Endothelial cell of umbilical vein (primary cell): ENCODE data around the gene GALNT3.

Experiments used
- EZH2 ChIP-seq: IDR thresholded peaks from 2 replicates; pipeline ENCODE4 v1.6.1; 2012; ENCODE audit warnings: borderline replicate concordance, low read depth, mild to moderate bottlenecking, moderate library complexity, low read length, inconsistent platforms; ENCODE audit not compliant: severe bottlenecking
- FOS ChIP-seq: IDR thresholded peaks from 2 replicates; pipeline ENCODE4 v1.6.1; 2011; ENCODE audit warnings: mild to moderate bottlenecking, low read length, moderate library complexity, borderline replicate concordance; ENCODE audit not compliant: insufficient read depth
- GATA2 ChIP-seq: IDR thresholded peaks from 2 replicates; pipeline ENCODE4 v1.7.0; 2011; ENCODE audit warnings: low read depth, mild to moderate bottlenecking, moderate library complexity, mixed read lengths, low read length; ENCODE audit not compliant: insufficient read length, insufficient read depth
- JUN ChIP-seq: IDR thresholded peaks from 2 replicates; pipeline ENCODE4 v1.6.1; 2011; ENCODE audit warnings: borderline replicate concordance, low read depth; ENCODE audit not compliant: insufficient read length, insufficient read depth
- POLR2A ChIP-seq: IDR thresholded peaks from 2 replicates; pipeline ENCODE4 v1.6.1; 2012; ENCODE audit warnings: low read depth, mild to moderate bottlenecking, control low read depth, low read length
- POLR2AphosphoS5 ChIP-seq: IDR thresholded peaks from 2 replicates; pipeline ENCODE4 v1.6.1; 2012; ENCODE audit warnings: low read depth, mild to moderate bottlenecking, control low read depth, low read length, moderate library complexity; ENCODE audit not compliant: insufficient read depth
- TF ChIP-seq, protein P1 (sequence below), 2 donors: IDR thresholded peaks; 1 replicate in 1 of 2; 2 replicates in 1 of 2; pipeline ENCODE4 v1.5.1; 2011; ENCODE audit warnings: low read length in 2 of 2, mild to moderate bottlenecking in 2 of 2, moderate library complexity in 2 of 2, control low read depth in 1 of 2, inconsistent platforms in 1 of 2, low read depth in 1 of 2; ENCODE audit not compliant: insufficient read depth in 1 of 2; ENCODE audit errors: extremely low read depth in 1 of 2
- TF ChIP-seq, protein P2 (sequence below): IDR thresholded peaks from 2 replicates; pipeline ENCODE4 v1.6.1; 2011; ENCODE audit not compliant: insufficient read depth, insufficient read length

DNA sequence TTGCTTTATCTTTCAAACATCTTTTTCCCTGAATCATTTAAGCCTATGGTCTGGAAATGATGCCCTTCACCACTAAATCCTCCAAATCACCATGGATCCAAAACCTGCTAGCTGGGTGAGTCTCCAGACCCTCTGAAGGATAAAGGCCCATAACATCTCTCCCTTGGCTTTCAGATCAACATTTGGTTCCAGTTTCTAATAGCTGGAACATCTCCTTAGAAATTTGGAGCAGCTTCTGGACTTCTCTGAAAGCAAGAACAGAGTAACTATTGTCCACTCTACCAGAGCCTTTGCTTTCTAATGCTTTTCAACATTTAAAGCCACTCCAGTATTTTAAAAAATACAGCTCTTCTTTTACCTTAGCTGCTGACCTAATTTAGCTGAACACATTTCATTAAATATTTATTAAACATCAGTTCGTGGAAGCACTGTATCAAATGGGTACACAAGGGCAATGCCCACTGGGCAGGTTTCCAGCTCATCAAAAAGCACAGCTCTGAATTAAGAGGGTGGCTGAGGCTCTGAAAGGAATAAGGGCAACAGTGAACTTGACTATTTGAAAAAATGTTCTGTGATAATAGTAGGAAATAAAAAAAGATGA, 75.3 kb downstream of the GALNT3 start:
- TF ChIP-seq JUN = no peak
- no peak for TF ChIP-seq POLR2A
- no peak for TF ChIP-seq EZH2
- TF ChIP-seq, protein P1, sequence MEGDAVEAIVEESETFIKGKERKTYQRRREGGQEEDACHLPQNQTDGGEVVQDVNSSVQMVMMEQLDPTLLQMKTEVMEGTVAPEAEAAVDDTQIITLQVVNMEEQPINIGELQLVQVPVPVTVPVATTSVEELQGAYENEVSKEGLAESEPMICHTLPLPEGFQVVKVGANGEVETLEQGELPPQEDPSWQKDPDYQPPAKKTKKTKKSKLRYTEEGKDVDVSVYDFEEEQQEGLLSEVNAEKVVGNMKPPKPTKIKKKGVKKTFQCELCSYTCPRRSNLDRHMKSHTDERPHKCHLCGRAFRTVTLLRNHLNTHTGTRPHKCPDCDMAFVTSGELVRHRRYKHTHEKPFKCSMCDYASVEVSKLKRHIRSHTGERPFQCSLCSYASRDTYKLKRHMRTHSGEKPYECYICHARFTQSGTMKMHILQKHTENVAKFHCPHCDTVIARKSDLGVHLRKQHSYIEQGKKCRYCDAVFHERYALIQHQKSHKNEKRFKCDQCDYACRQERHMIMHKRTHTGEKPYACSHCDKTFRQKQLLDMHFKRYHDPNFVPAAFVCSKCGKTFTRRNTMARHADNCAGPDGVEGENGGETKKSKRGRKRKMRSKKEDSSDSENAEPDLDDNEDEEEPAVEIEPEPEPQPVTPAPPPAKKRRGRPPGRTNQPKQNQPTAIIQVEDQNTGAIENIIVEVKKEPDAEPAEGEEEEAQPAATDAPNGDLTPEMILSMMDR (IDR thresholded peaks at IDR 0.05; ENCODE audit: extremely low read depth in 1 of 2, insufficient read depth in 1 of 2, low read depth in 1 of 2, low read length in 2 of 2) = no peak
- TF ChIP-seq GATA2 = no peak
- no peak for TF ChIP-seq POLR2AphosphoS5
- TF ChIP-seq, protein P2, sequence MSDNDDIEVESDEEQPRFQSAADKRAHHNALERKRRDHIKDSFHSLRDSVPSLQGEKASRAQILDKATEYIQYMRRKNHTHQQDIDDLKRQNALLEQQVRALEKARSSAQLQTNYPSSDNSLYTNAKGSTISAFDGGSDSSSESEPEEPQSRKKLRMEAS = no peak
- TF ChIP-seq FOS = no peak
